Measurements from ENCODE around the gene LTBR.
A peak's percentile ranks its signal among the peaks of the same experiment; 100 is the strongest.

DNA sequence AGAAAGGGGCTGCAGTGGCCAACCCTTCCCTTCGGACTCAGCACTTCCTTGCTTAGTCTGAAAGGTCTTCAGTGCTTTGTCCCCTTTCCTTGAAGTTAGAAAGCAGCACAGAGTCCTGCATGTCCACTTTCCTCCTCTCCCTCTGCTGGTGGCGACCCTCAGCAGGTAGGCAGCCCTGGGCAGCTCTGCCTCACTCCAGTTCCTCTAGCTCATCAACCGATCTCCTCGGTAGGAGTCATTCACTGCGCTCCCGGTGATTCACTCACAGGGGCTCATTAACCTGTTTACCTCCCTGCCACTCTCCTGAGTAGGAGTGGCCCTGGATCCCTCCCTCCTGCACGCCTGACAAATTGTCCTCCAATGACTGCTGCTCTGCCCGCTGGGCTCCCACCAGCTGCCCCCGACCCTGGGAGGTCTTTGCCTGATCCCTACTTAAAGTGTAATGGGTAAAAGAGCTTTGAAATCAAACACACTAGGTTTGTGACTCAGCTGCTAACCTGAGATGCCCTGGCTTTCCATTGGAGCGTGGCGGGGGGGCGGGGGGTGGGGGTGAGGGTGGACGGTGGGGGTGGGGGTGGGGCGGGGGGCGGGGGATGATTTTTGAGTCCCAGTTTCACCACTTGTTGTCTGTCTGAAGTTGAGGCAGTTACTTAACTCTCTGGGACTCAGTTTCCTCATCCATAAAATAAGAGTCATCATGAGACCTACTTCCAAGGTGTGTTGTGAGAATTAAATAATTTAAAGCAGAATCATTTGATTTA lies 12.8 kb upstream of the LTBR start:
- TF ChIP-seq, protein P1, sequence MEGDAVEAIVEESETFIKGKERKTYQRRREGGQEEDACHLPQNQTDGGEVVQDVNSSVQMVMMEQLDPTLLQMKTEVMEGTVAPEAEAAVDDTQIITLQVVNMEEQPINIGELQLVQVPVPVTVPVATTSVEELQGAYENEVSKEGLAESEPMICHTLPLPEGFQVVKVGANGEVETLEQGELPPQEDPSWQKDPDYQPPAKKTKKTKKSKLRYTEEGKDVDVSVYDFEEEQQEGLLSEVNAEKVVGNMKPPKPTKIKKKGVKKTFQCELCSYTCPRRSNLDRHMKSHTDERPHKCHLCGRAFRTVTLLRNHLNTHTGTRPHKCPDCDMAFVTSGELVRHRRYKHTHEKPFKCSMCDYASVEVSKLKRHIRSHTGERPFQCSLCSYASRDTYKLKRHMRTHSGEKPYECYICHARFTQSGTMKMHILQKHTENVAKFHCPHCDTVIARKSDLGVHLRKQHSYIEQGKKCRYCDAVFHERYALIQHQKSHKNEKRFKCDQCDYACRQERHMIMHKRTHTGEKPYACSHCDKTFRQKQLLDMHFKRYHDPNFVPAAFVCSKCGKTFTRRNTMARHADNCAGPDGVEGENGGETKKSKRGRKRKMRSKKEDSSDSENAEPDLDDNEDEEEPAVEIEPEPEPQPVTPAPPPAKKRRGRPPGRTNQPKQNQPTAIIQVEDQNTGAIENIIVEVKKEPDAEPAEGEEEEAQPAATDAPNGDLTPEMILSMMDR (conservative IDR thresholded peaks at IDR 0.05 in 1 of 2, IDR thresholded peaks at IDR 0.05 in 1 of 2; ENCODE audit: low read depth in 1 of 2, low read length in 2 of 2): peak in 1 of 2 donors; percentile 31
- TF ChIP-seq EZH2 (IDR thresholded peaks at IDR 0.05; ENCODE audit: low read length, missing control alignments): no peak

Data from fibroblast of lung (primary cell).